NOMO-1 treated with dmso at 0.1 percent for 144 hours (cell line): ENCODE measurements around the gene FLT4.

Experiments
- DNase-seq: peaks from one replicate; lab custom pipeline; 2025; ENCODE audit not compliant: unreplicated experiment; lab: John Stamatoyannopoulos, UW

The FLT4 gene

DNA sequence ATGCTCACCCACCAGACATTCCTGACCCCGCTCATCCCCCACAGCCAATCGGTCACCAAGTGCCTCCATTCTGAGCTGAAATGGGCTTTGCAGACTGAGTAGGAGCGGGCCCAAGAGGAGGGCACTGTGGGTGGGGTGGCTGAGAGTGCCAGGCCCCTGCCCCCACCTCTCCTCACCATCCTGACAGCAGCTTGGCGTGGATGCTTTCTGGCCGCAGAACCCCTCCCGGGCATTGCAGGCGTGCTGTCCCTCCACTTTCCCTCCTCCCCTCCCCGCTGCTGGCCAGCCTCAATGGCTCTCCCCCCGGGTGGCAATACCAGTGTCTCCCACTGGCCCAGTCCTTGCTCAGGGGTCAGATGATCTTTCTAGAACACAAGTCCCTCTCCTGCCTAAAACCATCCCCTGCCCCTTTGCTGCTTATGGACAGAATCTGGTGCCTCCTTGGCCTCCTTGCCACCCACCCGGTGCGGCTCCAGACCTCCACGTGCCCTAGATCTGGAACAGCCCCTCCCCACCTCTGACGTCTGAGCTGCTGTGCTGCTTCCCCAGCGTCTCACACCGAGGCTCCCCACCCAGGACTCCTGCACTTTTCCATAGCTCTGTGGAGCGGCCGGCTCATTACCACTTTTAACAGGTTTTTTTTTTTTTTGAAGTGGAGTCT lies 6.1 kb downstream of the FLT4 start:
- no peak for DNase-seq

DNA sequence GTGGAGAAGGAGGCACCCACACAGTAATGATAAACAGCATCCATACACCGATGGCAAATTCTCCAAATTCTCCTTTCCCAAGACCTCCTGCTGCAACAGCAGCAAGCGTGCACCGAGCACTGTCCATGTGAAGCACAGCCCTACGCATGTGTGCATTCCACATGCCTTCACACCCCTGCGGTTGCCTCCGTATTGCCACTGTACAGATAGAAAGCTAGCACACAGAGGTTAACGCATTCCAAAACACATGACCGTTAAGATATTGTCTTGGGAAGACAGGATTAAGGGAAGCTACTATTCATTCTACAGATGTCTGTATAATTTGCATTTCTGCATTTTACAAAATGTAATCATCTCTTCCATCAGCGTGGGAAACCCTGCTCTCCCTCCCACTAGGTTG lies 6.6 kb downstream of the FLT4 start:
- no peak for DNase-seq

DNA sequence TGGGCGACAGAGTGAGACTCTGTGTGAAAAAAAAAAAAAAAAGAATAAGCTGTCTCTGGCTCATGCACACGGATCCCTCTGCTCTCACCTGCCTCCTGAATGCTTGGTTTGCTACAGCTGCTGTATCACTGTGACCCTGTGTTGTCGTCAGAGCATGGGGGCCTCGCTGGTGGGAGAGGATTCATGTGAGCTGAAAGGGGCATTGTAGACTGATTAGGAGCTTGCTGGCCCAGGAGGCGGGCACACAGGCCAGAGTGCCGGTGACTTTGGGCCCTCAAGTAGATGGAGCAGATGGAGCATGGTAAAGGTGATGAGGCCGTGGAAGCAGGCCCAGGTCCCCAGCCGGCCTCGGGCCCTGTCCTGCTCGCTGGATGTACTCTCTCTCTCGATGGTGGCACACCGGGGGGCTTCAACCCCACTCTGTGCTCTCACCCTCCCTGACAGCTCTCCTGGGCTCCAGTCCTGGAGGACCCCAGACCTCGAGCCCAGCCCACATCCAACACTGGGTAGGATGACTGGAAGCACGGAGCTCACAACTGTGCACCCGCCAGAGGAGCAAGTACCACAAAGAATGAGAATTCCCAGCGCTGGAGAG lies 7.1 kb downstream of the FLT4 start:
- no peak for DNase-seq

- no peak for DNase-seq
Measured at GRCh38 chr5:180641566-180641900, 7.9 kb downstream of the FLT4 start.

- DNase-seq: no peak
Measured at GRCh38 chr5:180640861-180641565, 8.4 kb downstream of the FLT4 start.

- DNase-seq: no peak
Measured at GRCh38 chr5:180640611-180640860, 8.9 kb downstream of the FLT4 start.

GRCh38 chr5:180639741-180640610 lies 9.4 kb downstream of the FLT4 start:
- DNase-seq: no peak

GRCh38 chr5:180639287-180639686 lies 10.1 kb downstream of the FLT4 start:
- no peak for DNase-seq

DNA sequence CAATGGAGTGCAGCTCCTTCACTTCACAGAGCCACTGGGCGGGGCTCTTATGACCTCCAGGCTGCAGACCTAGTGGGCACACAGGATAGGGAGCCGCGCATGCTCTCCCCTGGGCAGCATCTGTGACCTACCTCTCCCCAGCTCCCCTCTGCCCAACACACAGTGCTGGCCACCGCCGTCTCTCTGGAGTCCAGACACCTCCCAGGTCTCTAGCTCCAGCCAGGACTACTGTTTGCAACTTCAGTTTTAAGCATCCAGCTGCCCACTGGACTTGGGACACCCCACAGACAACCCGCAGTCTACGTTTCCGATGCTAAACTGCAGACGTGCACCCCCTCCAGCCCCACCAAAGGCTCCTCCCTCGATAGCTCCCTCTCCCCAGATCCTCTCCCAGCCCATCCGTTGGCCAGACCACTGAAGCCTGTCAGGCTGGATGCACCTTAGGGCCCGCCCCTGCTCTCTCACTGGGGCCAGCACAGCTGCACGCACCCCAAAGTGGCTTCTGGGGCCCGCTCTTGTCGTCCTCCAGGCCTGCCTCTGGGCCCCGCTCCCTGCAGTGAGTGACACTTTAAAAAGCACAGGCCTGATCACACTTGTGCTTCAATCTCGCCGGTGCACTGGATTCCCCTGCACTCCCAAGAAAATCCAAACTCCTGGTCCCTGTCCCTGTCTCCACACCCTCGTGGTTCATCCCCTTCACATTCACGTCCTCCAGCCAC lies 11.3 kb downstream of the FLT4 start:
- no peak for DNase-seq

- no peak for DNase-seq
Measured at GRCh38 chr5:180636403-180637075, 12.9 kb downstream of the FLT4 start.

- DNase-seq: no peak
Measured at GRCh38 chr5:180636016-180636402, 13.4 kb downstream of the FLT4 start.

DNA sequence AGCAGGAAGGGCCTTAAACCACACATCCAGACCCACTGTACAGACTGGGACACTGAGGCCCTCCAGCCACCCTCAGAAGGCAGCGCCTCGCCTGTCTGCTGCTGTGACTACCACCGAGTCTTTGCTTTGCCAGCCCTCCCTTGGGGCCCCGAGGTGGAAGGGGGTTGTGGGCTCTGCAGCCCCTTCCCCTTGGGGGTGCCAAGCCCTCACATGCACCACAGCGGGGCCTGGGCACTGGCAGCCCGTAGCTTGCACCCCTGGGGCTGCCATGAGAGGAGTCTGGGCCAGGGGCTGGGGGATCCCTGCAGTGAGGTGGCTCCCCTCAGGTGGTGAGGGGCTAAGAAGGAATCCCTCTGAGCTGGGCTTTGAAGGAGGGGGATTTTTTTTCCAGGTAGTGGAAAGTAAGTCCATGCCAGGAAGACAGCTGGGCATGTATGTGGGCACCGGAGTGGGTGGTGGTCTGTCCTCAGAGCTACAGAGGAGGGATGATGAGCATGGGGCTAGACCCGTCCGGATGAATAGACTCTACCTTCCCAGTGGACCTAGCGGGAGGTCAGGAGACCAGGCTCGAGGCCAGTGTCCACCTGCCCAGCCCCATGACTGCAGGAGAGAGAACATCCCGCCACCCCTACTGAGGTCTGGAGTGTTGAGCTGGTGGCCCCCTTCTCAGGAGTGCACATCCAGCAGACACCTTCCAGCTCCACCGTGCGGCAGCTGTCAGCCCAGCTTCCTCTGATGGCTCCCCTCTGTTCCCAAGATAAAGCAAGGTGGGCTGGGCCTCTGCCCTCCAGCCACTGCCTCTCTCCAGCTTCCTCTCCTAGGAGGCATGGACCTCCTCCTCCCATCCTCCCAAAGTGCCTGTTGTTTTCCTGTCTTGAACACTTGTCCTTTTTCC lies 15.9 kb downstream of the FLT4 start:
- no peak for DNase-seq

GRCh38 chr5:180632768-180633167 lies 16.6 kb downstream of the FLT4 start:
- DNase-seq: no peak

GRCh38 chr5:180631549-180632383 lies 17.6 kb downstream of the FLT4 start:
- no peak for DNase-seq

DNA sequence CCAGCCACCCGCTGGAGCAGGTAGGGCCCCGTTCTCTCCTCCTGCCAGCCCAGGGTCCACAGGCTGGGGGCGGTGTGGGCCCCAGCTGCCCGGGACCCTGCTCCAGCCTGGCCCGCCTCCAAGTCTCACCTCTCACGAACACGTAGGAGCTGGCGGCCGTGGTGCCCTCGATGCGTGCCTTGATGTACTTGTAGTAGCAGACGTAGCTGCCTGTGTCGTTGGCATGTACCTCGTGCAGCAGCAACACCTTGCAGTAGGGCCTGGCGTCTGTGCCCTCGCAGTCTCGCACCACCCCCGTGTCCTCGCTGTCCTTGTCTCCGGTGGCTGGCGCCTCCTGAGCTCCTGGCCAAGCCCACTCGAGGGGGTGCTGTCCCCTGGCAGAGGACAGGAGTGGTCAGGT lies 19.0 kb downstream of the FLT4 start:
- no peak for DNase-seq

DNA sequence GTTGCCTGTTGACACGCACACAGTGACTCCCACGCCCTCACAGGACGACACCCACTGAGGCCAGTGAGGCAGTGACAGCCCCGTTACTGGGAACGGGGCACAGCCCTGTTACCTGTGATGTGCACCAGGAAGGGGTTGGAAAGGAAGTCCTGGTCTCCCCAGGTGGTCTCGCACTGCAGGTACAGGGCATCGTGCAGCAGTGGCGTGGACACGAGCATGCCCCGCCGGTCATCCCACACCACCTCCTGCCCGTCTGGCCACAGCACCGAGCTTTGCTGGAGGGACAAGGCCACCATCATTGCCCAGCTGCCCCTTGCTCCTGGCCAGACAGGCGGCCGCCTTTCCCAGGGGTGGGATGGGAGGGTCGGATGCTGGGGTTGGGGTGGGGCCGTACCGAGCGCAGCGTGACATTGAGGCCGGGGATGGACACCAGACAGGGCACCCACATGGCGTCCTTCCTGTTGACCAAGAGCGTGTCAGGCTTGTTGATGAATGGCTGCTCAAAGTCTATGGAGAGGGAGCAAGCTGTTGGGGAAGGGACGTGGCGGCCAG lies 19.5 kb downstream of the FLT4 start:
- no peak for DNase-seq

GRCh38 chr5:180628827-180629750 lies 20.3 kb downstream of the FLT4 start:
- no peak for DNase-seq

DNA sequence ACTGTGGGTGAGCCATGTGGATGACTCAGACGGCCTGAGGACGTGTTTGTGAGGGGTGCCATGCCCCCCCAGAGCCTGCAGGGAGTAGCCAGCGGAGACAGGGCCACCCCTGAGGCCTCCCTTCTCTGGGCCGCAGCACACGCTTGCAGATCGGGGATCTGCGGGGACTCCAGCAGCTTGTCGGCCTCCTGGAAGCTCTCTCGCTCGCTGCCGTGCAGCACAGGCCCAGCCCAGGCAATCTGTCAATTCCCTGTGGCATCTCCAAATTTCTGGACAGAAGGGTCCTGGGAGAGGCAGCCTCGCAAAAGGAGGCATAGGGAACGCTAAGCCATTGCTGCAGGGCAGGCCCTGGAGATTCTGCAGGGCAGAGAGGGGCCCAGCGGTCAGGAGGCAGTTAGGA lies 21.2 kb downstream of the FLT4 start:
- no peak for DNase-seq
